SK-N-SH (cell line): ENCODE data around the gene PRICKLE4. TPM values are rescaled to one million over a fixed set of nuclear protein-coding genes. Genes with fewer than 3 reads are reported as not detected.

Source experiments
- CTCF ChIA-PET: fragments of 300-600, 350-600 bp; formaldehyde crosslinking; extraction: SDS; loops from one replicate; lab custom pipeline; 2021; lab: Yijun Ruan, JAX
- POLR2A ChIA-PET: fragments of 350-600 bp; sonication (Branson Sonifier 250); formaldehyde crosslinking; extraction: SDS; loops from one replicate; lab custom pipeline; 2020; ENCODE audit warnings: antibody characterized with exemption, inconsistent platforms; lab: Yijun Ruan, JAX
- DNase-seq: peaks from one replicate; pipeline ENCODE4 v3.0.0; 2012
- H2AFZ ChIP-seq: fragments of 200-600 bp; sonication (generic); 2 replicates; pipeline ENCODE4 v1.8.1; 2016; ENCODE audit warnings: antibody characterized with exemption, mild to moderate bottlenecking, low read depth
- H3F3A ChIP-seq: fragments of 200-600 bp; sonication (generic); replicated peaks from 2 replicates; pipeline ENCODE3; 2016; ENCODE audit warnings: antibody characterized with exemption, mild to moderate bottlenecking; ENCODE audit not compliant: insufficient read depth
- H3K27ac ChIP-seq, 2 experiments: fragments of 200-500 bp in 1 of 2; fragments of 200-600 bp in 1 of 2; sonication (Bioruptor generic) in 1 of 2; sonication (generic), shearing (Covaris generic) in 1 of 2; 2 replicates each; pipeline versions ENCODE4 v1.5.1 to v1.6.1; 2014 to 2016; ENCODE audit warnings: low read depth in 2 of 2, inconsistent platforms in 1 of 2, low read length in 1 of 2, mild to moderate bottlenecking in 1 of 2, mixed read lengths in 1 of 2
- H3K27me3 ChIP-seq: fragments of 200-600 bp; sonication (generic), shearing (Covaris generic); 2 replicates; pipeline ENCODE4 v1.6.1; 2016; ENCODE audit warnings: mixed run types; ENCODE audit not compliant: insufficient read depth
- H3K36me3 ChIP-seq, 2 experiments: fragments of 200-500 bp in 1 of 2; fragments of 200-600 bp in 1 of 2; sonication (Bioruptor generic) in 1 of 2; sonication (generic) in 1 of 2; replicated peaks in 1 of 2; 2 replicates each; pipeline versions ENCODE3 to v1.5.1; 2014 to 2016; ENCODE audit warnings: low read length in 1 of 2, mild to moderate bottlenecking in 1 of 2; ENCODE audit not compliant: insufficient read depth in 2 of 2, control insufficient read depth in 1 of 2
- H3K4me1 ChIP-seq, 2 experiments: fragments of 200-500 bp in 1 of 2; fragments of 200-600 bp in 1 of 2; sonication (Bioruptor generic) in 1 of 2; sonication (generic), shearing (Covaris generic) in 1 of 2; 2 replicates each; pipeline versions ENCODE4 v1.5.1 to v1.6.1; 2014 to 2016; ENCODE audit warnings: low read depth in 1 of 2, low read length in 1 of 2, mixed run types in 1 of 2; ENCODE audit not compliant: insufficient read depth in 2 of 2, control insufficient read depth in 1 of 2
- H3K4me2 ChIP-seq: fragments of 200-600 bp; sonication (generic), shearing (Covaris generic); 2 replicates; pipeline ENCODE4 v1.6.1; 2017; ENCODE audit warnings: mixed run types
- H3K4me3 ChIP-seq, 2 experiments: fragments of 200-500 bp in 1 of 2; fragments of 200-600 bp in 1 of 2; sonication (Bioruptor generic) in 1 of 2; sonication (generic), shearing (Covaris generic) in 1 of 2; 2 replicates each; pipeline versions ENCODE4 v1.5.1 to v1.8.1; 2014 to 2016; ENCODE audit warnings: low read depth in 2 of 2, inconsistent platforms in 1 of 2, low read length in 1 of 2, mild to moderate bottlenecking in 1 of 2, mixed read lengths in 1 of 2, moderate library complexity in 1 of 2
- H3K79me2 ChIP-seq: fragments of 200-600 bp; sonication (generic); 2 replicates; pipeline ENCODE4 v1.8.1; 2017; ENCODE audit warnings: mild to moderate bottlenecking; ENCODE audit not compliant: insufficient read depth
- H3K9ac ChIP-seq: fragments of 200-600 bp; sonication (generic); 2 replicates; pipeline ENCODE4 v1.6.1; 2017; ENCODE audit warnings: mixed run types
- H3K9me2 ChIP-seq: fragments of 200-600 bp; sonication (generic); 2 replicates; pipeline ENCODE4 v1.6.1; 2017; ENCODE audit warnings: mixed run types
- H3K9me3 ChIP-seq: fragments of 200-600 bp; sonication (generic); 2 replicates; pipeline ENCODE4 v1.6.1; 2017; ENCODE audit warnings: mixed run types, mild to moderate bottlenecking, moderate library complexity
- H4K20me1 ChIP-seq: fragments of 200-600 bp; sonication (generic); 2 replicates; pipeline ENCODE4 v1.6.1; 2017; ENCODE audit warnings: mild to moderate bottlenecking, mixed run types; ENCODE audit not compliant: insufficient read depth
- CHD2 ChIP-seq: fragments of 150-350 bp; IDR thresholded peaks from 2 replicates; pipeline ENCODE4 v1.6.1; 2018; ENCODE audit warnings: low read length; ENCODE audit not compliant: partially characterized antibody
- CTCF ChIP-seq: fragments of 200-600 bp; sonication (generic); IDR thresholded peaks from 2 replicates; pipeline ENCODE4 v1.6.1; 2017; ENCODE audit warnings: antibody characterized with exemption, mild to moderate bottlenecking, moderate library complexity
- EP300 ChIP-seq, 2 experiments: IDR thresholded peaks; 2 replicates each; pipeline versions ENCODE4 v1.4.0 to v1.6.1; 2012; ENCODE audit warnings: borderline replicate concordance in 1 of 2, low read depth in 1 of 2, low read length in 1 of 2
- GABPA ChIP-seq: IDR thresholded peaks from 2 replicates; pipeline ENCODE4 v1.4.0; 2012; ENCODE audit warnings: low read depth, mild to moderate bottlenecking
- IRF3 ChIP-seq: fragments of 150-350 bp; IDR thresholded peaks from 2 replicates; pipeline ENCODE4 v1.6.1; 2016; ENCODE audit warnings: mild to moderate bottlenecking, low read depth, low read length
- MAX ChIP-seq: IDR thresholded peaks from 2 replicates; pipeline ENCODE4 v1.4.0; 2012; ENCODE audit warnings: low read depth
- MEF2A ChIP-seq: IDR thresholded peaks from 2 replicates; pipeline ENCODE4 v1.4.0; 2012; ENCODE audit warnings: low read depth, borderline replicate concordance
- NRF1 ChIP-seq: IDR thresholded peaks from 2 replicates; pipeline ENCODE4 v1.6.1; 2012; ENCODE audit warnings: low read depth, mild to moderate bottlenecking, low read length
- POLR2AphosphoS5 ChIP-seq: IDR thresholded peaks from 2 replicates; pipeline ENCODE4 v1.6.1; 2012; ENCODE audit warnings: low read depth, low read length
- RAD21 ChIP-seq: IDR thresholded peaks from 2 replicates; pipeline ENCODE4 v1.6.1; 2012; ENCODE audit warnings: mild to moderate bottlenecking, low read length
- RCOR1 ChIP-seq: fragments of 150-350 bp; IDR thresholded peaks from 2 replicates; pipeline ENCODE4 v1.6.1; 2017; ENCODE audit warnings: antibody characterized with exemption, low read length
- RXRA ChIP-seq: IDR thresholded peaks from 2 replicates; pipeline ENCODE4 v1.4.0; 2012; ENCODE audit warnings: low read depth, mild to moderate bottlenecking, borderline replicate concordance
- SIN3A ChIP-seq: IDR thresholded peaks from 2 replicates; pipeline ENCODE4 v1.6.1; 2012; ENCODE audit warnings: low read depth, mild to moderate bottlenecking, low read length, moderate library complexity, borderline replicate concordance
- SMC3 ChIP-seq: IDR thresholded peaks from 2 replicates; pipeline ENCODE4 v1.6.1; 2012; ENCODE audit warnings: low read depth, low read length, improper control_type of control experiment
- TAF1 ChIP-seq: IDR thresholded peaks from 2 replicates; pipeline ENCODE4 v1.6.1; 2012; ENCODE audit warnings: low read depth, mild to moderate bottlenecking, low read length, moderate library complexity, borderline replicate concordance
- TCF12 ChIP-seq: IDR thresholded peaks from 2 replicates; pipeline ENCODE4 v1.4.0; 2012
- TEAD4 ChIP-seq: IDR thresholded peaks from 2 replicates; pipeline ENCODE4 v1.4.0; 2012; ENCODE audit warnings: mild to moderate bottlenecking, borderline replicate concordance; ENCODE audit not compliant: insufficient read depth
- YY1 ChIP-seq: IDR thresholded peaks from 2 replicates; pipeline ENCODE4 v1.4.0; 2012; ENCODE audit warnings: low read depth, mild to moderate bottlenecking
- ZBTB33 ChIP-seq: IDR thresholded peaks from 2 replicates; pipeline ENCODE4 v1.4.0; 2012; ENCODE audit warnings: low read depth, borderline replicate concordance
- WGBS: methylation state at CpG from one replicate; pipeline ENCODE4 v1.1.6; 2017; ENCODE audit warnings: low lambda C conversion rate; 5-methylcytosine and 5-hydroxymethylcytosine counted together
- polyA plus RNA-seq, 3 experiments: library from polyadenylated mRNA; depleted of rRNA; stranded (reverse); fragments of >200 nt; gene quantifications; 2 replicates each; pipeline ENCODE4 v1.2.3, GENCODE V29; 2012

The PRICKLE4 gene
- polyA plus RNA-seq, 1 of the 3 experiments (the other 2 are of a cell fraction), result 3.9 TPM

GRCh38 chr6:41779336-41779735 is 1.2 kb upstream of the PRICKLE4 start:
- peak overlapping the region; percentile 52 to 82 for H3K4me3 ChIP-seq
- H3K9ac ChIP-seq, result peak overlapping the region; percentile 72
- H4K20me1 ChIP-seq, result no peaks in the 10 kb centered on the region
- no peaks in the 10 kb centered on the region for H3K27me3 ChIP-seq
- peaks cover 13% of the 10 kb centered on the region for H3K79me2 ChIP-seq
- 11% methylated on average over 6 of the region's 16 CpGs for WGBS
- H3K9me3 ChIP-seq, result no peaks in the 10 kb centered on the region
- H3K36me3 ChIP-seq, result peaks cover 18 to 21% of the 10 kb centered on the region in 2 experiments
- CTCF ChIA-PET, result interaction anchor here (0.8 kb wide), 1 partner anchor 46 kb away, joined by 4 read pairs; no protein-coding TSS in a partner anchor
- H3K27ac ChIP-seq, result peak overlapping the region in 1 of 2 experiments; percentile 0; a peak in 1 of 4 replicates
- H3K9me2 ChIP-seq, result no peaks in the 10 kb centered on the region
- H3K4me2 ChIP-seq, result peak overlapping the region; percentile 86
- H2AFZ ChIP-seq, result no peak overlapping the region; the same call in 1 of the 2 replicates
- POLR2A ChIA-PET, result interaction anchor here (1.0 kb wide), 1 partner anchor 269 kb away, joined by 3 read pairs; no protein-coding TSS in a partner anchor
- TF ChIP-seq EP300 (IDR thresholded peaks at IDR 0.05; ENCODE audit: borderline replicate concordance in 1 of 2, low read depth in 1 of 2, low read length in 1 of 2) (no peak), NRF1 (no peak), SMC3 (no peak), TAF1 (no peak), ZBTB33 (no peak), IRF3 (no peak)
- peaks cover 14% of the 10 kb centered on the region in 2 experiments; a peak in 2 of 4 replicates for H3K4me1 ChIP-seq
- no peaks in the 10 kb centered on the region for H3F3A ChIP-seq
- no peak for DNase-seq

GRCh38 chr6:41779788-41780550 is 613 bp upstream of the PRICKLE4 start, which contains the start of gene FRS3:
Gene FRS3 (minus strand): TSS chr6:41779900. CDS start chr6:41776987, 2,913 bp downstream.
- Histone ChIP-seq H3K79me2 (peaks cover 13% of the 10 kb centered on the region), H2AFZ (peak within 1 kb of the TSS; percentile 82), H3K27ac (peak within 1 kb of the TSS; percentile 40 to 87; a peak in 3 of 4 replicates), H3F3A (no peaks in the 10 kb centered on the region), H3K4me1 (peaks cover 14% of the 10 kb centered on the region in 2 experiments; a peak in 2 of 4 replicates), H3K4me2 (peak within 1 kb of the TSS; percentile 99), H3K36me3 (peaks cover 15 to 18% of the 10 kb centered on the region in 2 experiments), H3K9me3 (no peaks in the 10 kb centered on the region), H4K20me1 (no peaks in the 10 kb centered on the region), H3K4me3 (peak within 1 kb of the TSS; percentile 52 to 82), H3K27me3 (no peaks in the 10 kb centered on the region), H3K9me2 (no peaks in the 10 kb centered on the region), H3K9ac (peak within 1 kb of the TSS; percentile 72)
- POLR2A ChIA-PET, result interaction anchor here (1.0 kb wide), 1 partner anchor 268 kb away, joined by 3 read pairs; no protein-coding TSS in a partner anchor
- CTCF ChIA-PET, result interaction anchor here (0.8 to 8.9 kb wide), 3 partner anchors 45 to 265 kb away, joined by 4 to 118 read pairs (median 7); partner anchors contain the start of gene TFEB
- peak; percentile 99 for DNase-seq
- under 1% methylated on average over 29 of the region's 73 CpGs for WGBS
- TF ChIP-seq SMC3 (peak; percentile 84), EP300 (IDR thresholded peaks at IDR 0.05; ENCODE audit: borderline replicate concordance in 1 of 2, low read depth in 1 of 2, low read length in 1 of 2) (peak in 1 of 2 experiments; percentile 8; a peak in 2 of 4 replicates), TAF1 (peak; percentile 79), MAX (peak; percentile 57), GABPA (peak; percentile 48; the same call in 1 of the 2 replicates), SIN3A (peak; percentile 87; the same call in 1 of the 2 replicates), POLR2AphosphoS5 (no peak; the same call in 1 of the 2 replicates), TEAD4 (no peak), NRF1 (peak; percentile 52), RCOR1 (peak; percentile 75), MEF2A (no peak), CTCF (peak; percentile 86), CHD2 (peak; percentile 89), RXRA (no peak), RAD21 (peak; percentile 85), TCF12 (no peak), YY1 (no peak)
